PC-9 (cell line): ENCODE data around the gene TRAM2. TPM values are rescaled to one million over a fixed set of nuclear protein-coding genes. Genes with fewer than 3 reads are reported as not detected.

ENCODE experiments used
- BruUV-seq: library from RNA; stranded (reverse); fragments of 400-500 nt; replicated peaks from 2 replicates; lab custom pipeline; 2021; lab: Mats Ljungman, UMichigan
- CTCF ChIA-PET: fragments of 300-600 bp; sonication (Branson Sonifier 250); formaldehyde crosslinking; loops from one replicate; lab custom pipeline; 2022; ENCODE audit warnings: antibody characterized with exemption; lab: Charles Lee
- POLR2A ChIA-PET: fragments of 300-600 bp; sonication (Branson Sonifier 250); formaldehyde crosslinking; loops from one replicate; lab custom pipeline; 2022; ENCODE audit warnings: antibody characterized with exemption; ENCODE audit not compliant: unreplicated experiment; lab: Charles Lee
- DNase-seq, 2 experiments: peaks; one replicate each; pipeline versions ENCODE4 v3.0.0 to v3.0.0-alpha.2; 2015 to 2022; ENCODE audit warnings: mixed read lengths in 1 of 2
- H2AFZ ChIP-seq: fragments of 200-600 bp; sonication (generic); 2 replicates; pipeline ENCODE4 v1.8.1; 2017; ENCODE audit warnings: antibody characterized with exemption
- H3F3A ChIP-seq: fragments of 200-600 bp; sonication (generic); 2 replicates; pipeline ENCODE4 v1.8.1; 2017; ENCODE audit warnings: antibody characterized with exemption, mild to moderate bottlenecking, low read depth; ENCODE audit not compliant: insufficient read depth
- H3K27ac ChIP-seq: fragments of 200-600 bp; sonication (generic); 2 replicates; pipeline ENCODE4 v1.6.1; 2016; ENCODE audit warnings: mixed run types
- H3K27me3 ChIP-seq: fragments of 200-600 bp; sonication (generic); 2 replicates; pipeline ENCODE4 v1.6.1; 2016; ENCODE audit warnings: low read depth, mixed run types; ENCODE audit not compliant: insufficient read depth
- H3K36me3 ChIP-seq: fragments of 200-600 bp; sonication (generic); 2 replicates; pipeline ENCODE4 v1.6.1; 2016; ENCODE audit warnings: low read depth, mixed run types
- H3K4me1 ChIP-seq: fragments of 200-600 bp; sonication (generic); replicated peaks from 2 replicates; pipeline ENCODE4 v1.6.1; 2016; ENCODE audit warnings: mixed run types; ENCODE audit not compliant: insufficient read depth
- H3K4me2 ChIP-seq: fragments of 200-600 bp; sonication (generic); 2 replicates; pipeline ENCODE4 v1.6.1; 2017; ENCODE audit warnings: mixed run types
- H3K4me3 ChIP-seq: fragments of 200-600 bp; sonication (generic); 2 replicates; pipeline ENCODE4 v1.6.1; 2016; ENCODE audit warnings: mixed run types
- H3K79me2 ChIP-seq: fragments of 200-600 bp; sonication (generic); 2 replicates; pipeline ENCODE4 v1.6.1; 2017; ENCODE audit warnings: low read depth, mixed run types
- H3K9me2 ChIP-seq: fragments of 200-600 bp; sonication (generic); 2 replicates; pipeline ENCODE4 v1.8.1; 2017; ENCODE audit warnings: mild to moderate bottlenecking; ENCODE audit not compliant: insufficient read depth
- H3K9me3 ChIP-seq: fragments of 200-600 bp; sonication (generic); 2 replicates; pipeline ENCODE4 v1.8.1; 2016; ENCODE audit warnings: low read depth; ENCODE audit not compliant: insufficient read depth
- H4K20me1 ChIP-seq: fragments of 200-600 bp; sonication (generic); 2 replicates; pipeline ENCODE4 v1.8.1; 2017; ENCODE audit not compliant: insufficient read depth
- CTCF ChIP-seq: fragments of 200-600 bp; sonication (generic); conservative IDR thresholded peaks from 2 replicates; pipeline ENCODE4 v1.6.1; 2017; ENCODE audit warnings: mixed run types, antibody characterized with exemption, mild to moderate bottlenecking, moderate library complexity
- EZH2 ChIP-seq: fragments of 200-600 bp; sonication (generic); IDR thresholded peaks from 2 replicates; pipeline ENCODE4 v1.8.0; 2017; ENCODE audit warnings: antibody characterized with exemption, low read depth
- intact Hi-C: fragments of 100-400 bp; cut with micrococcal nuclease; formaldehyde crosslinking; loops from one replicate; pipeline ENCODE4 v1.10.0; 2022; ENCODE audit not compliant: unreplicated experiment
- total RNA-seq: library from RNA; stranded (reverse); gene quantifications from 2 replicates; pipeline ENCODE4 v1.2.3, GENCODE V29; 2021

Gene TRAM2
- total RNA-seq, 1 experiment from 2014 or later: 40.9 TPM

- peaks cover 14% of the 10 kb centered on the region for H3K79me2 ChIP-seq
- POLR2A ChIA-PET: no interaction called here
- CTCF ChIA-PET: no interaction called here
Measured at GRCh38 chr6:52558266-52559000, 18.4 kb downstream of the TRAM2 start.

GRCh38 chr6:52557389-52558265 lies 19.2 kb downstream of the TRAM2 start:
- Histone ChIP-seq H3K4me3 (no peak overlapping the region), H3K9me3 (no peaks in the 10 kb centered on the region), H4K20me1 (no peaks in the 10 kb centered on the region; the same call in 1 of the 2 replicates), H3K27ac (no peak overlapping the region), H3F3A (no peaks in the 10 kb centered on the region), H3K27me3 (no peaks in the 10 kb centered on the region), H3K79me2 (peaks cover 8% of the 10 kb centered on the region; the same call in 1 of the 2 replicates), H3K36me3 (no peaks in the 10 kb centered on the region), H2AFZ (no peak overlapping the region), H3K4me2 (no peak overlapping the region), H3K4me1 (no peaks in the 10 kb centered on the region), H3K9me2 (no peaks in the 10 kb centered on the region)
- BruUV-seq: no TSS peak
- TF ChIP-seq CTCF (no peak), EZH2 (no peak)
- intact Hi-C loops: no loop called here
- DNase-seq: no peak
- POLR2A ChIA-PET: interaction anchor here (0.6 kb wide), 2 partner anchors 9 to 1101 kb away, joined by 7 to 8 read pairs; no protein-coding TSS in a partner anchor
- CTCF ChIA-PET: no interaction called here

More at GRCh38 chr6:52558266-52559000, 18.4 kb downstream of the TRAM2 start:
- Histone ChIP-seq H3K9me2 (no peaks in the 10 kb centered on the region), H3K4me3 (no peak overlapping the region), H3K36me3 (no peaks in the 10 kb centered on the region), H3K4me1 (no peaks in the 10 kb centered on the region), H3K9me3 (no peaks in the 10 kb centered on the region), H3F3A (no peaks in the 10 kb centered on the region), H3K27me3 (no peaks in the 10 kb centered on the region), H4K20me1 (no peaks in the 10 kb centered on the region; the same call in 1 of the 2 replicates), H3K4me2 (no peak overlapping the region), H3K27ac (no peak overlapping the region), H2AFZ (no peak overlapping the region)
- intact Hi-C loops: no loop called here
- DNase-seq: no peak
- TF ChIP-seq EZH2 (no peak), CTCF (no peak)
- BruUV-seq: no TSS peak

- H3K9me2 ChIP-seq: no peaks in the 10 kb centered on the region
- 0 out of 2 replicates have a peak, but pooled peaks cover 6% of the 10 kb centered on the region for H3K79me2 ChIP-seq
- peaks cover 4% of the 10 kb centered on the region; the same call in 1 of the 2 replicates for H3F3A ChIP-seq
- H3K27ac ChIP-seq: no peak overlapping the region
- BruUV-seq: no TSS peak
- no peaks in the 10 kb centered on the region for H3K27me3 ChIP-seq
- no peaks in the 10 kb centered on the region for H3K36me3 ChIP-seq
- CTCF ChIA-PET: no interaction called here
- H3K4me3 ChIP-seq: no peak overlapping the region
- H4K20me1 ChIP-seq: no peaks in the 10 kb centered on the region; the same call in 1 of the 2 replicates
- H3K4me1 ChIP-seq: 0 out of 2 replicates have a peak, but pooled peaks cover 8% of the 10 kb centered on the region
- POLR2A ChIA-PET: no interaction called here
- H3K9me3 ChIP-seq: no peaks in the 10 kb centered on the region
- intact Hi-C loops: no loop called here
- TF ChIP-seq CTCF: no peak
- TF ChIP-seq EZH2: no peak
- no peak for DNase-seq
- H2AFZ ChIP-seq: no peak overlapping the region
- no peak overlapping the region for H3K4me2 ChIP-seq
Measured at GRCh38 chr6:52555518-52556233, 21.2 kb downstream of the TRAM2 start.
